Activated T-cell treated with anti-CD3 and anti-CD28 coated beads, Interleukin-2, amount 50 U/mL, for 24 hours (primary cell): ENCODE data around the gene JADE2.

ENCODE experiments used
- DNase-seq: peaks from one replicate; pipeline ENCODE4 v3.0.0-alpha.2; 2020
- H3K27ac Mint-ChIP-seq: 2 replicates; pipeline ENCODE4 v1.8.0; 2020; ENCODE audit warnings: mild to moderate bottlenecking, mixed read lengths
- H3K27me3 Mint-ChIP-seq: 2 replicates; pipeline ENCODE4 v1.8.0; 2020; ENCODE audit warnings: mixed read lengths
- H3K36me3 Mint-ChIP-seq: 2 replicates; pipeline ENCODE4 v1.8.0; 2020; ENCODE audit warnings: low read depth, mixed read lengths
- H3K4me1 Mint-ChIP-seq: 2 replicates; pipeline ENCODE4 v1.8.0; 2020; ENCODE audit warnings: low read depth, mixed read lengths
- H3K4me3 Mint-ChIP-seq: 2 replicates; pipeline ENCODE4 v1.8.0; 2020; ENCODE audit warnings: mild to moderate bottlenecking, moderate library complexity, mixed read lengths
- H3K9me3 Mint-ChIP-seq: 2 replicates; pipeline ENCODE4 v1.8.0; 2020; ENCODE audit warnings: mixed read lengths

JADE2 gene

DNA sequence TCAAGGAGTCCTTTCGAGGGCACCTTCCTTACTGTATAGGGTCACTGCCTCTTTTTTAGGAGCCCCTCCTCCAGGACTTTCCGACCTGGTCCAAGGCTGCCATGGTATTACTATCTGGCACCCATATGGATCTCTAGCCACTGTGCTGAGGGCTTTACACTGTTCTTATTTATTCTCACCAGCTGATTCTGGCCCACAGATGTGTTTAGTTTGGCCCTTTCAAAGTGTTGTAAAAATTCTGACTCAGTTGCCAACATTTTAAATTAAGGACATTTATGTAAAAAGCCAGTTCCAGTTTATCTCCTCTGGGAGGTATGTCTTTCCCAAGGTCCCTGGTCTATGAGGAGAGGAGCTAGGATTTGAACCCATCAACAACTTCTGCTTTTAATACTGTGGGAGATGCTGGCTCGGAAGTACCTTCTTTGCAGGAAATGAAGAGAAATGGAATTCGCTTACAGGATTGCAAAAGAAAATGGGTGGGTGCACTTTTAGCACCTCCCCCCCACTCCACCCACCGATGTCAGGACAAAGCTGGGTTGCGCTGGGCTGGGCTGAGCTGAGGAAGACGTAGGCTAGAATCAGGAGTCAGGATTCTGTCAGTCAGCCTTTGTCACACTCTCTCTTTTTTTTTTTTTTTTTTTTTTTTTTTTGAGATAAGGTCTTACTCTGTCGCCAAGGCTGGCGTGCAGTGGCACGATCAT lies 7.8 kb downstream of the JADE2 start:
- H3K27ac Mint-ChIP-seq = peak overlapping the region; percentile 98
- DNase-seq = no peak
- no peak overlapping the region for H3K4me3 Mint-ChIP-seq
- H3K27me3 Mint-ChIP-seq = no peaks in the 10 kb centered on the region
- peaks cover 44% of the 10 kb centered on the region for H3K36me3 Mint-ChIP-seq
- H3K9me3 Mint-ChIP-seq = no peaks in the 10 kb centered on the region
- peaks cover 94% of the 10 kb centered on the region for H3K4me1 Mint-ChIP-seq

- H3K27ac Mint-ChIP-seq = peak overlapping the region; percentile 98
- H3K9me3 Mint-ChIP-seq = no peaks in the 10 kb centered on the region
- H3K4me3 Mint-ChIP-seq = no peak overlapping the region
- DNase-seq = no peak
- peaks cover 89% of the 10 kb centered on the region for H3K4me1 Mint-ChIP-seq
- H3K36me3 Mint-ChIP-seq = peaks cover 47% of the 10 kb centered on the region
- no peaks in the 10 kb centered on the region for H3K27me3 Mint-ChIP-seq
Measured at GRCh38 chr5:134534058-134534725, 8.7 kb downstream of the JADE2 start.

DNA sequence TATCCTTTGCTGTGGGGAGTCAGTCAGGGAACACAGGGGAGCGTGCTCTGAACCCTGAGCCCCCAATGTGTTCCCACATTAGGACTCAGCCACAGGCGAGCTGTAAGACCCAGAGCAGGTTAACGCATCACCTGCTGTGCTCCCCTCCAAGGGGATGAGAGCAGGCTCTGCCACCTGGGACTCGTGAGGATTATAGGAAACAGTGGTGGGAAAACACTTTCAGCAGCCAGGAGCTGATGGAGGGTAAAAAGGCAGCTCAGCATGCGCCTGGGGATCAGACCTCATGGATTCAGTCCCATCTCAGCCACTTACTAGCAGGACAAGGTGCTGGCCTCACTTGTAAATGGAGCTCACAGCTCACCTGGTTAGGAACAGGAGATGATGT lies 9.2 kb downstream of the JADE2 start:
- Mint-ChIP-seq H3K4me1 (peaks cover 88% of the 10 kb centered on the region), H3K9me3 (no peaks in the 10 kb centered on the region), H3K4me3 (no peak overlapping the region), H3K36me3 (peaks cover 52% of the 10 kb centered on the region), H3K27ac (peak overlapping the region; percentile 98), H3K27me3 (no peaks in the 10 kb centered on the region)
- DNase-seq = no peak

- H3K27ac Mint-ChIP-seq = peak overlapping the region; percentile 98
- H3K27me3 Mint-ChIP-seq = no peaks in the 10 kb centered on the region
- DNase-seq = no peak
- H3K4me1 Mint-ChIP-seq = peaks cover 88% of the 10 kb centered on the region
- H3K4me3 Mint-ChIP-seq = no peak overlapping the region
- H3K9me3 Mint-ChIP-seq = no peaks in the 10 kb centered on the region
- peaks cover 73% of the 10 kb centered on the region for H3K36me3 Mint-ChIP-seq
Measured at GRCh38 chr5:134536876-134537275, 11.4 kb downstream of the JADE2 start.

GRCh38 chr5:134537297-134537696 lies 11.8 kb downstream of the JADE2 start:
- no peak for DNase-seq
- H3K4me1 Mint-ChIP-seq = peaks cover 86% of the 10 kb centered on the region
- H3K4me3 Mint-ChIP-seq = no peak overlapping the region
- peak overlapping the region; percentile 98 for H3K27ac Mint-ChIP-seq
- H3K36me3 Mint-ChIP-seq = peaks cover 72% of the 10 kb centered on the region
- H3K27me3 Mint-ChIP-seq = no peaks in the 10 kb centered on the region
- no peaks in the 10 kb centered on the region for H3K9me3 Mint-ChIP-seq

DNA sequence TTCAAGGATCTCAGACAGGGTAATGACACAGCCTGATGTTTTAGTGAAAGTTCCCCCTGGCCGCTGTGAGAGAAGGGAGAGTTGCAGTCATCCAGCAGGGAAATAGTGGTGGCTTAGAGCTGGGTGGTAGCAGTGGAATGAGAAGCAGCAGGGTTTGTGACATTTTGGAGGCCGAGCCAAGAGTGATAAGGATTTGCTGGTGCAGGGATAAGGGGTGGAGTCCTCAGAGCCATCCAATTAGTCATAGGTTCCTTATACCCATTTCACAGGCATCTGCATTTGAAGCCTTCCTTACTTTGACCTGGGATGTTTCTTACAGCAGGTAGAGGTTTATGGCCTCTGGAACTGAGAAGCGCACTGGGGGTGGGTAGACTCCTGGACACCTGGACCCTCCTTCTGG lies 12.8 kb downstream of the JADE2 start:
- Mint-ChIP-seq H3K9me3 (no peaks in the 10 kb centered on the region), H3K4me1 (peaks cover 76% of the 10 kb centered on the region), H3K27ac (peak overlapping the region; percentile 98), H3K4me3 (no peak overlapping the region), H3K27me3 (no peaks in the 10 kb centered on the region), H3K36me3 (peaks cover 69% of the 10 kb centered on the region)
- no peak for DNase-seq

- Mint-ChIP-seq H3K27me3 (no peaks in the 10 kb centered on the region), H3K27ac (peak overlapping the region; percentile 37), H3K4me1 (peaks cover 76% of the 10 kb centered on the region), H3K36me3 (peaks cover 82% of the 10 kb centered on the region), H3K9me3 (no peaks in the 10 kb centered on the region), H3K4me3 (no peak overlapping the region)
- no peak for DNase-seq
Measured at GRCh38 chr5:134539732-134540131, 14.3 kb downstream of the JADE2 start.

DNA sequence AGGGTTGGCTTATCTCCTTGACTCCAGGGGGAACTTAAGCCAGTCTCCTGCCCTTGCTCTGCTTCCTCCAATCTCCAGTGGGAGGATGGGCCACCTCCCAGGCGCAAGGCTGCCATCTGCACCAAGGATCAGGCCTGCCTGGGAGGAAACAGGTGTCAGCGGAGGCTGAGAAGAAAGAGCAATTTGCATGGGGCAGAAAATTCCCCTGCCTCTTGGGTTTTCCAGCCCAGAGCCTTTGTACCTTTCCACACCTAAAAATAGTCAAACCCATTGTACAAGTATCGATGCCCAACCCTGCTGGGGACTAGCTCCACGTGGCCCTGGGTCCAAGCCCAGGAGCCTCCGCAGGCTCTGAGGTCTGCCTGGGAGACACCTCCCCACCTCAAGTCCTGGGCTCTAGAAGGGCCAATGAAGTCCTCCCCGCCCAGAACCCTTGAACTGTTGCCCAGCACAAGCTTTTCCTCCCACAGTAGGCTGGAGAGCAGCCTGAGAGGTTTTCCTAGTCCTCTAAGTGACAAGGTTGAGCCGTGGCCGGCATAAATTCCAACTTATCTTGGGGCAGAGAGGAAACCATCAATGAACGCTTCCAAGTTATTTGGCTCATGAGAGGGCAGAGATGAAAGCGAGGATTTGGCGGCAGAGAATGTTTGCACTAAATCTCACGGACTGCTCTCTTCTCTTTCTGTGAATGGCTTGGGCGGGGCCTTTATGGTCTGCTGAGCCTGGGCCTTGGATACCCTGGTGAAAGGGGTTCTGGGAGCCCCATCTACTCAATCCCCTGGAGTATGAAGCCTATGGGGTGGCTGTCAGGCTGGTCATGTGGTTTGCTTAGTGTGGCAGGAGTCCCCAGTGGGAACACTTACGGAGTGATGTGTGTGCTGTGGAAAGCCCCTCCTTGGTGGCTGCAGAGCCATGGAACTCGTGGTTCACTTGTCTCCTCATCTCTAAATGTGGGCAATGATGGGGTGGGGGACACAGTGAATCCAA lies 15.6 kb downstream of the JADE2 start:
- Mint-ChIP-seq H3K36me3 (peaks cover 85% of the 10 kb centered on the region), H3K27me3 (no peaks in the 10 kb centered on the region), H3K4me3 (no peak overlapping the region), H3K27ac (peak overlapping the region; percentile 86), H3K9me3 (no peaks in the 10 kb centered on the region), H3K4me1 (peaks cover 76% of the 10 kb centered on the region)
- DNase-seq = no peak

GRCh38 chr5:134541736-134542376 lies 16.4 kb downstream of the JADE2 start:
- Mint-ChIP-seq H3K4me3 (no peak overlapping the region), H3K27ac (peak overlapping the region; percentile 86), H3K36me3 (peaks cover 82% of the 10 kb centered on the region), H3K4me1 (peaks cover 70% of the 10 kb centered on the region), H3K9me3 (no peaks in the 10 kb centered on the region), H3K27me3 (no peaks in the 10 kb centered on the region)
- no peak for DNase-seq

- peaks cover 85% of the 10 kb centered on the region for H3K36me3 Mint-ChIP-seq
- peak overlapping the region; percentile 98 for H3K27ac Mint-ChIP-seq
- H3K4me3 Mint-ChIP-seq = peak overlapping the region; percentile 78
- no peaks in the 10 kb centered on the region for H3K27me3 Mint-ChIP-seq
- DNase-seq = peak; percentile 72
- H3K4me1 Mint-ChIP-seq = peaks cover 76% of the 10 kb centered on the region
- no peaks in the 10 kb centered on the region for H3K9me3 Mint-ChIP-seq
Measured at GRCh38 chr5:134543820-134544614, 18.5 kb downstream of the JADE2 start.

DNA sequence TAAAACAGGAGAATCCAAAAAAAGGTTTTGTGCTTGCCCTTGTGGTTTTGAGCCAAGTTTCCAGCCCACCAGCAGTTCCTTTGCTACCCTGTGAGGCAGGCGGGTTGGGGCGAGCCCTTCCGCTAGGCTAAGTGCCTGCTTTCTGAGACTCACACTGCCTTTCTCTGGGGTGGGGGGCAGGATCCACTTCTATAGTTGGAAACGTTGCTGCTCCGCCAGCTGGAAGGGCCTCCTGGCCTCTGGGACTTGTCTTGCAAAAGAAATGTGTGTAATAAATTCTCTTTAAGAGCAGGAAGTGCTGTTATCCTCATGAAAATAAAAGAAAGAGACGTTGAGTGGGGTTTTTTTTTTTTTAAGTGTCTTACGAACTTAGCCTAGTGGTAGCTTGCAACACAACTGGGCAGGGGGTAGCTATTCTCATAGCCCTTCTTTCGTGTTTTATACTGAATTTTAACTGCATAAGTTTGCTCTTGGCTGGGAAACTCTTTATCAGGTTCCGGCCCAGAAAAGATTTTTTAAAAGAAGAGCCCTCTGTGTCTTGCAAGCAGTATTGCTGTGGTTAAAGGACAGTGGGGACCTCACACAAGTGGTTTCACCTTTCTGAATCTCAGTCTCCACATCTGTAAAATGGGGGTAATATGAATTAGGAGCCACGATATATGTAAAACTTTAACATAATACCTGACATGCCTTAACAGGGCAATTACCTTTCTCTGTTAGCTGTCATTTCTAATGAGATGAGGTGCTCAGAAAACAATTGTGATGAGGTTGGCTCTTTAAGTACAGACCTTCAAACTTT lies 19.8 kb downstream of the JADE2 start:
- DNase-seq = peak; percentile 51
- peak overlapping the region; percentile 78 for H3K4me3 Mint-ChIP-seq
- H3K36me3 Mint-ChIP-seq = peaks cover 82% of the 10 kb centered on the region
- peak overlapping the region; percentile 98 for H3K27ac Mint-ChIP-seq
- H3K9me3 Mint-ChIP-seq = no peaks in the 10 kb centered on the region
- no peaks in the 10 kb centered on the region for H3K27me3 Mint-ChIP-seq
- H3K4me1 Mint-ChIP-seq = peaks cover 77% of the 10 kb centered on the region

- no peak for DNase-seq
- Mint-ChIP-seq H3K27ac (peak overlapping the region; percentile 90), H3K27me3 (no peaks in the 10 kb centered on the region), H3K36me3 (peaks cover 78% of the 10 kb centered on the region), H3K4me3 (no peak overlapping the region), H3K4me1 (peaks cover 73% of the 10 kb centered on the region), H3K9me3 (no peaks in the 10 kb centered on the region)
Measured at GRCh38 chr5:134547066-134547465, 21.6 kb downstream of the JADE2 start.

DNA sequence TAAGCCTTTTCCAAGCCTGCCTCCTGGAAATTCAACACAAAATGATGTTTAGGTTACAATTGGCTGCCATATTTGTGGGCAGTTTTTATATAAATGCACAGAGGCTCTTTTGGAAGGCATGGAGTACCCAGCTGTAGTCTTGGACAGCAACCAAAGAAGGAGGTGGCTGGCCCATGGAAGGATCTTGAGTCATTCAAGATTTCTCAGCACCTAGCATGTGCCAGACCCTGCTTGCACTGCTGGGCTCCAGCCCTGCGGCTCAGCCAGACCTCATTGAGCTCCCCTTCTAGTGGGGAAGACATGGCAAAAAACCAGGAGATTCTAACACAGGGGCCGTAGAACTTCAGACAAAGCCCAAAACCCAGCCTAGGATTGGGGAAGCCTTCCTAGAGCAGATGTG lies 22.1 kb downstream of the JADE2 start:
- Mint-ChIP-seq H3K27ac (peak overlapping the region; percentile 90), H3K27me3 (no peaks in the 10 kb centered on the region), H3K4me3 (no peak overlapping the region), H3K9me3 (no peaks in the 10 kb centered on the region), H3K36me3 (peaks cover 82% of the 10 kb centered on the region), H3K4me1 (peaks cover 72% of the 10 kb centered on the region)
- no peak for DNase-seq
